ENCODE data around the gene BACH2. TPM values are rescaled to one million over a fixed set of nuclear protein-coding genes. Genes with fewer than 3 reads are reported as not detected.

The BACH2 gene
- total and polyA plus RNA-seq, 2 of the 8 experiments (the other 6 are each of a cell fraction or from before 2014, with no cell fraction given) = 1.9 to 5.9 TPM

DNA sequence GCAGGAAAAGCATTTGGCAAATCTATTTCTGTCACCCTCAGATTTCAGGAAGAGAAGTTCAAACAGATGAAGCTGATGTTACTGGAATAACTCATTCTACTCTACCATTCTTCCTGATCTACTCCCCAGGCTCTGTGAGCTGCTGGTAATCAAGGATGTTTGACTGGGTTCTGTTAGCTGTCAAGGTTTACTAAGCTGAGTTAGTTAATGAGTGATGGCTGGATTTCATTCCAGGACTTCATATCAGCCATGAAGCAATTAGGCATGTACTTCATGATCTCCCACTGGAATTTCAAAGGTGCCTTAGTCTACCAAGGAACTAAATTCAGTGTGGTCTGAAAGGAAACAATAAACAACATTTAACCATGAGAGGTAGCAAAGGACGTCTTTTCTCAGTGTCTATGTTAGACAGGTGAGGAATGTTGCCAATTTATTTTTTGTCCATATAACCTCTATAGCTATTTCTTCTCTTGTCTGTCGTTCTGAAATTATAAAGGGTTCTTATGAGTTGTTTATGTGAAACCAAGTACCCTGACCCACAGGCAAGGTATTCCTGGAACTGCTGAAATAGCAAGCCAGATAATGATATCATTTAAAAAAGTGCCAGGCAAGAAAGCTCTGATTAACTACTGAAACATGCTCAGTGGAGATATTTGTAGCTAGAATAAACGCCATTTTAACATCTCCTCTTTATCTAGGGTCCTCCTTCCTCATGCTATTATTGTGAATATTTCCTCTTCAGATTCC, 112.9 kb downstream of the BACH2 start:
- Histone ChIP-seq H2BK20ac (ENCODE audit: low read length) (no peak overlapping the region), H2BK5ac (ENCODE audit: low read depth, low read length) (no peak overlapping the region), H2AK5ac (ENCODE audit: low read depth, low read length) (no peak overlapping the region), H2BK15ac (ENCODE audit: low read length) (no peak overlapping the region), H3K4me1 (replicated peaks in 1 of 4; ENCODE audit: control insufficient read depth in 3 of 4, insufficient read depth in 4 of 4, low read length in 3 of 4) (peaks cover 0 to 4% (median 1%) of the 10 kb centered on the region in 4 experiments; a peak in 3 of 7 replicates), H4K5ac (ENCODE audit: insufficient read length, low read depth, low read length) (no peak overlapping the region), H4K8ac (ENCODE audit: extremely low read depth, insufficient read depth, low read length) (no peak overlapping the region), H3K27me3 (replicated peaks in 1 of 4; ENCODE audit: control insufficient read depth in 3 of 4, extremely low read depth in 1 of 4, insufficient read depth in 3 of 4, low read length in 3 of 4) (no peaks in the 10 kb centered on the region; a peak in 1 of 7 replicates), H3K56ac (replicated peaks; ENCODE audit: insufficient read length, low read depth, low read length) (no peak overlapping the region), H3K79me2 (ENCODE audit: control insufficient read depth in 1 of 2, insufficient read depth in 2 of 2, low read length in 2 of 2) (no peaks in the 10 kb centered on the region), H3K9ac (replicated peaks in 1 of 4; ENCODE audit: extremely low read depth in 1 of 4, low read depth in 3 of 4, low read length in 3 of 4) (no peak overlapping the region), H3K23me2 (ENCODE audit: low read depth, low read length) (no peaks in the 10 kb centered on the region), H4K20me1 (replicated peaks in 1 of 2; ENCODE audit: control insufficient read depth in 1 of 2, insufficient read depth in 2 of 2, low read length in 2 of 2) (no peaks in the 10 kb centered on the region), H3K18ac (ENCODE audit: extremely low read depth, low read length) (no peak overlapping the region), H3K4ac (replicated peaks; ENCODE audit: insufficient read length, low read depth, low read length) (no peak overlapping the region), H2BK12ac (ENCODE audit: low read depth, low read length) (no peak overlapping the region), H3K14ac (ENCODE audit: insufficient read length) (no peak overlapping the region), H2BK120ac (replicated peaks; ENCODE audit: low read depth, low read length) (no peak overlapping the region), H2AFZ (ENCODE audit: low read length) (no peak overlapping the region), H4K91ac (replicated peaks; ENCODE audit: insufficient read length, low read length) (no peak overlapping the region), H3K79me1 (ENCODE audit: low read depth, low read length) (no peaks in the 10 kb centered on the region), H3K4me2 (ENCODE audit: insufficient read depth in 1 of 2, low read depth in 2 of 2, low read length in 2 of 2) (no peak overlapping the region), H3K23ac (ENCODE audit: insufficient read length) (no peak overlapping the region), H3K9me3 (ENCODE audit: insufficient read depth in 2 of 2, low read depth in 1 of 2, low read length in 1 of 2) (peaks cover 0 to 3% of the 10 kb centered on the region in 2 experiments; a peak in 1 of 4 replicates), H3K27ac (ENCODE audit: low read depth, low read length) (no peak overlapping the region), H3K36me3 (ENCODE audit: control insufficient read depth in 2 of 4, insufficient read depth in 4 of 4, low read length in 3 of 4) (no peaks in the 10 kb centered on the region), H3K4me3 (ENCODE audit: extremely low read depth in 1 of 4, insufficient read depth in 2 of 4, low read depth in 3 of 4, low read length in 4 of 4) (no peak overlapping the region)
- WGBS, 2 experiments (ENCODE audit: extremely low coverage in 1 of 2, insufficient coverage in 1 of 2, insufficient read length in 1 of 2, insufficient replicate concordance in 2 of 2, low coverage in 1 of 2, low lambda C conversion rate in 2 of 2, missing lambda C conversion rate in 1 of 2) = 89% methylated on average over 3 of the region's 3 CpGs; no CpG with 5 or more reads in 1 of the 2 experiments
- DNase-seq (ENCODE audit: low read depth in 1 of 2, low spot score in 2 of 2) = no peak
- TF ChIP-seq PHF8 (conservative IDR thresholded peaks at IDR 0.05; ENCODE audit: low read depth, low read length) = no peak
- TF ChIP-seq CREB1 (IDR thresholded peaks at IDR 0.05) = no peak
- no peak for TF ChIP-seq RAD21 (IDR thresholded peaks at IDR 0.05 in 1 of 2, conservative IDR thresholded peaks at IDR 0.05 in 1 of 2; ENCODE audit: low read depth in 2 of 2, low read length in 2 of 2)
- TF ChIP-seq ASH2L (IDR thresholded peaks at IDR 0.05; ENCODE audit: low read length) = no peak
- no peak for TF ChIP-seq NANOG (IDR thresholded peaks at IDR 0.05; ENCODE audit: insufficient read depth, low read depth, low read length, poor library complexity, severe bottlenecking)
- TF ChIP-seq EP300 (IDR thresholded peaks at IDR 0.05; ENCODE audit: borderline replicate concordance in 1 of 2, low read depth in 2 of 2, low read length in 2 of 2) = no peak
- TF ChIP-seq GABPA (IDR thresholded peaks at IDR 0.05; ENCODE audit: borderline replicate concordance, insufficient read depth, low read length) = no peak
- TF ChIP-seq TCF12 (IDR thresholded peaks at IDR 0.05; ENCODE audit: low read depth, low read length) = no peak
- TF ChIP-seq JUND (IDR thresholded peaks at IDR 0.05; ENCODE audit: low read length) = no peak
- CTCF ChIA-PET (ENCODE audit: partially characterized antibody) = interaction anchor here (0.6 to 1.5 kb wide), 4 partner anchors 58 to 295 kb away, joined by 3 to 7 read pairs (median 4); no protein-coding TSS in a partner anchor
- no peak for FAIRE-seq
- POLR2A ChIA-PET (ENCODE audit: partially characterized antibody) = no interaction called here
